H4 (cell line): ENCODE results near the gene PRKN. TPM values are rescaled to one million over a fixed set of nuclear protein-coding genes. Genes with fewer than 3 reads are reported as not detected.
"Not testable (repeated sequence)": the region's sequence is repeated elsewhere in the genome, so short reads cannot be mapped to it uniquely, and the experiment has no call there.

Source experiments
- DNase-seq: peaks from one replicate; pipeline ENCODE4 v3.0.0-alpha.2; 2015; ENCODE audit warnings: low spot score
- total RNA-seq: library from RNA; depleted of rRNA; stranded (reverse); fragments of >200 nt; shearing (Covaris generic); gene quantifications from 2 replicates; pipeline ENCODE4 v1.2.3, GENCODE V29; 2014

PRKN gene
- total RNA-seq, 1 experiment from 2014 or later = 0.19 TPM

DNA sequence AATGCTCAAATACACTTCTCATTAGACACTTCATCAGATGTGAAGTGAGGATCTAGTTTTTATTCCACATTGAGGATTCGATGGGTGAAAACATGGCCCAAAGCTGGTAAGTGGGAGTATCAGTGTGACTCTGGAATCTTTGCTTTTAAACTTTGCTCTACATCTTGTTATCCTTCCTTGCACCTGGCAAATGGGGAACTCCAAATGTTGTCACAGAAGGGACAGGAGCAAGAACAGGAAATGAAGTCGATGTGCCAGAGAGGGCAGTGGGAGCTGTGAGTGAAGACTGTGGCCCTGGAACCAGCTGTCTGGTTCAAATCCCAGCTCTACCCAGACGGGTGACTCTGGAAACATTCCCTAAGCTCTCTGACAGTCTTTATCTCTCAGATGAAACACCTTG, 1367.0 kb downstream of the PRKN start:
- no peak for DNase-seq

DNA sequence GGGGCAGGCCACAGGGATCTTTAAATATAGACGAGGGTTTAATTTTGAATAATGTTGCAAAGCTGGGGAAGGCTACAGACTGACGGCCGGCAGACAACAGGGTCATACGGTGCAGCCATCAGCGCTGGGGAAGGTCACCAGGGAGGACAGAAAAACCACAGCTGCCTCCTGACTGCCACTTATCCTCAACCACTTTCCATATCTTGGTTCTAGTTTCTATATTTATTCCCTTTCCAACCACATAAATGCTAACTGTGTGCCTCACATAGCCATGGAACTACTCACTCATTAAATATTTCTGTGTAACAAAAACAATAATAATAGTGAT, 1368.0 kb downstream of the PRKN start:
- DNase-seq = no peak

DNA sequence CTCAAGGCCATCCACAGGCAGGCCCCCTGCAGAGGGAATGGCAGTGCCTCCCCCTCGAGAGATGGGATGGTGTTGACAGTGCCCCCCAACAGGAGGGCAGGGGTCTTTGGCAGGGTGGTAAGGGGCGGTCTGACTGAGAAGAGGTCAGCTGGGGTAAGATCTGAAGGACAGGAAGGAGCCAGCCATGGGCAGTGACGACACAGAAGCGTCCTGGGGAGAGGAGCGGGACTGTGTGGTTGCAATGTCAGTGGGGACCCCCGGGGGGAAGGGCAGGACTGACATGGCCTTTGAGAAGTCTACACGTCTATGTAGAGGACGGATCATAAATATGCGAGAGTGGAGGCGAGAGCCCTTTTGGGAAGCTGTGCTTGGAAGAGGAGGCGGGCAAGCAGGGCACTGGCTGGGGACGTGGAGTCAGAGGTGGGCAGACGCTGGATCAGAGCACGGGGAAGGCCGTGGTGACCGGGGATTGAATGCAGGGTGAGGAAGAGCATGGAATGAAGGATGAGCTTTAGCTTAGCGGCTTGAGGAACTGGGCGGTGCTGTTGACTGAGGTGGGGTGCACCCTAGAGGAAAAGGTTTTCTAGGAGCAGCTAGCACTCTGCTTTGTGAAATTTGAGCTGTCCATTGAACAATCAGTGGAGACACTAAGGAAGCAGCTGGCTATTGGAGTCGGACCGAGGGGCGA, 1371.3 kb downstream of the PRKN start:
- DNase-seq = no peak

DNA sequence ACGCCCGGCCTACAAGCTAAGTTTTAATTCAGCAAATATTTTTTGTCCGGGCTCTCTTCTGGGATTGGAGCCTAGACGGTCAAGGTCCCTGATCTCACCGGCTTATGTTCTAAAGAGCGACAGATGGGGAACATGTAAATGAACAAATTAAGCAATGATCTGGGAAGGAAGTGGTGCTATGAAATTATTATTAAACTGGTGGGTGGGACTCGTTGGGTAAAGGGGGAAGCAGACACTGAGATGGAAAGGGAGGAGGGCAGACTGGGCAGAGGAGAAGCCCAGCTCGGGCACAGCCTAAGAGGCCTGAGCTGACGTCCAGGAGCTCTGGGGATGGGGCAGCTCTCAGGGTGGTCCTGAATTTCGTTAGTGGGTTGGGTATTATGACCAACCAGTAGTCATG, 1371.9 kb downstream of the PRKN start:
- no peak for DNase-seq

DNA sequence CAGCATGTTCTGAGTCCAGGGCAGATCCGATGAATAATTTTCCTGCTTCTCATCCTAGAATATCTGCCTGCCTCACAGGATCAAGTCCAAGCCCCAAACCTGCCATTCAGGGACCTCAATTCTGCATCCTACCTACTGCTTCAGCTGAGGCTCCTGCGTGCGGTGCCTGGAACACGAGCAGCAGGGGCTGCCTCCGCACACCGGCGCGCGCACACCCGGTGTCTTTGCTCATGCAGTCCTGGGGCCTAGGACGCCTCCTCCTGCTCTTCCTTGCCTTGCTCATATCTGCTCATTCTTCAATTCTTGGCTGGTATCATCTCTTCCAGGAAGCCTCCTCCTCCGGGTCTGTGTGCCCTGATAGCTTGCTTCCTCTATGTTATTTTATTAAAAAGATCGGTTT, 1372.6 kb downstream of the PRKN start:
- no peak for DNase-seq

DNA sequence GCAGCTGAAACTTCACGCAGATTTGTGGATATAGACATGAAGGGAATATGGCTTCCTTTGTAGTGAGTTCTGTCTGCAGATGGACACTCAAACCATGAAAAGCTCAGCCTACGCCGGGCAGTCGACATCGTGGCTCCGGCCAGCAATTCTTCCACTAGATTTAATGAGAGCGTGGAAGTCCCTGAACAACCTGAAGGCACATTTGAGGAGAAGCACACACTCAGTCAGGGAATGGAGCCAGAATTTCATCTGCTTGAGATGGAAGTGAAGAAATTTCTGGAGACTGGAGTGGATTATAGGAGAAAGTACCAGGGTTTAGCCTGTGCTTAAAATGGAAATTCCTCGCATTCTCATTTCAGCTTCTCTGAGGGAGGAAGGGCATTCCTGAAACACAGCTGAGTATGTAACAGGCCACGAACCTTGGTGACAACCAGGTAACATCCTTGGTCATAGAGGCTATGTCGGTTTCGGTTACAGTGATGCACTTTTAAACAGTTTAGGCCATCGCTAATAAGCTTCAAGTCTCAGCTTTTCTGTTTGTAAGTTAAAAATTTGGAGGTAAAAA, 1373.2 kb downstream of the PRKN start:
- DNase-seq = no peak

DNA sequence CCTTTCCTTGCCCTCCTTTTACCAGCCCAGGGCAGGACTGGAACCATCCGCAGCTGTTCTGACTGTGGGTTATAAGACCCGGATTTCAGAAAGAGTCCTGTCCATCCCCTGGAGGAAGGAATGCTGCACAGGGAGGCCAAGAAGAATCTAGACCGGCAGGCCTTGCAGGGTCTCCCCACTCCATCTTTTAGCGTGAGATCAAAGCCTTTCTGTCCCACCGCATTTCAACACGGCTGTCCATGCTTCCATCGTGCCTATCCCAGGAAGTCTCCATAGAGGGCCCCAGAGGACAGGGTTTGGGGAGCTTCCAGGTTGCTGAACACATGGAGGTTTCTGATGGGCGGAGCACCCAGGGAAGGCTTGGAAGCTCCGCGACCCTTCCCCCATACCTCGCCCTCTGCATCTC, 1374.4 kb downstream of the PRKN start:
- no peak for DNase-seq

DNA sequence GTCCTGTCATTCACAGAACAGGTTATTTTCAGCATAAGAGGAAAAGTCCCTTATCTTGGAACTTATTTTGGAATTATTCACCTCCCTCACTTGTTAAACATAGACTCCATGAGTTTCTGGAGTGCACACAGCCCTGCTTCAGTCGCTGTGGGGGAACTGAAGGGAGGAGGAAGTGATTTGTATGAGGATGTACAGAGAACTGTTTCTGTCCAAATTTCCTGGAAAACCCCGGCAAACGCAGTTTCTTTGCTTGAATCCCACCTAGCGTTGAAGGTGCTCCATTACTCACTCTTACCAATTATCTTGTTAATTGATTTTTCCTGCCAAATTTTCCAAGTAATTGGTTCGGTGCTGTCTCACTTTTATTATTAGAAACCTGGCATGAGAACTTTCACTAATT, 1375.7 kb downstream of the PRKN start:
- no peak for DNase-seq

DNA sequence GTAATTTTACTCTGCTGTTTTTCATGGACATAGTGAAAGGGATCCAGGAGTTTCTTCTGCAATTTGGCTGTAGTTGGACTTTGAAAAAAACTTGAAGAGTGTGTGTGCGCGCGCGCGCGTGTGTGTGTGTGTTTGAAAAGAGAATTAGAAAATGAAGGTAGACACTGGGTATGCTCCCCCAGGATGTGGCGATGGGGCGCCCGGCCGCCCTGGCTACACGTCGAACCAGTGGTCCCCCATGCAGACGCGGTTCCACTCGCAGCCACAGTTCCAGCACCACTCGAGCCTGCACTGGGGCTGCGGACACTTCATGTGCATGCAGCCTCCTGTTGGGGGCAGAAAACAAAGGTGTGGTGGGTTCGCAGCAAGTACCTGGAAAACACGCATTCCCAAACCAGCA, 1377.7 kb downstream of the PRKN start:
- no peak for DNase-seq

DNA sequence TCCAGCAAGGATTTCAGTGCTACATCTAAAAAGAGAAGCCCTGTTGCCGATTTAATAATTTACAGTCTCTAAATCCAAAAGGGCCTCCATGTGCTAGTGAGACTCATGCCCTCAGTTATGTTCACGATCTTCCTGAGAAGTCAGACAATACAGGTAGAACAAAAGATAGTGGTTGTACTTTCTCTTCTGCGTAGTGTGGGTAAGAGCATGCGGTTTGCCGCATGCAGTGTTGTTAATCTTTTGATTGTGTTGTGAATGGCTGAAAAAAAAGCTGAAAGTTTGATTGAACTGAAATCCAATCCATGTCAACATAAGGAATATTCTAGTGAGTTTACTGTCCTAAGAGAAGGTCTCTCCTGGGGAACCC, 1379.0 kb downstream of the PRKN start:
- no peak for DNase-seq

DNA sequence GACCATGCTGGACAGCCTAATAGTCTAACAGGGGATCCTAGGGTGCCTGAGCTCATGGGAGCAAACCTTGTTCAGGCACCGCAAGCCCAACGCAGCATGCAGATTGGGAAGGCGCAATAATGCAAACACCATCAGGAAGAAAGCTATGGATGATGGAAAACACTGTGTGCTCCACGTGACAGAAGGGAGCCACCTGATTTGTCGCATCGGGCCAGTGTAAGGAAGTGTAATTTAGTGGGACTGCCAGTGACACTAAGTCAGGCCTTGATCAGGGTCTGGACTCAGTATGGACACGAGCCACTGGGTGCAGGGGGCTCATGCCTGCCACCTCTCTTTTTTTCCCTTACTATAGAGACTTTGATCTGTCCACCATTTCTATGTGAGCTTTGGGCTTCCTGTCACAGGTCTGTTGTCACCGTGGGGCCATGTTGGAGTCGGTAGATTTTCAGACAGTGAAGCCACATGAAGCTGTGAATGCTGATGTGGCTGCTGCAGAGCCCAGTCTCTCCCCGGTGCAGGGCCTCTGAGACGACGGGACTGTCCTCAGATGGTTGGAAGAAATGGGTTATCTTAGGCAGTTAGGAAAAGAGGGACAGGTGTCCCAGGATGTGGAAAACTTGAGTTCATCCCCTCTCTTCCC, 1379.5 kb downstream of the PRKN start:
- DNase-seq = no peak

DNA sequence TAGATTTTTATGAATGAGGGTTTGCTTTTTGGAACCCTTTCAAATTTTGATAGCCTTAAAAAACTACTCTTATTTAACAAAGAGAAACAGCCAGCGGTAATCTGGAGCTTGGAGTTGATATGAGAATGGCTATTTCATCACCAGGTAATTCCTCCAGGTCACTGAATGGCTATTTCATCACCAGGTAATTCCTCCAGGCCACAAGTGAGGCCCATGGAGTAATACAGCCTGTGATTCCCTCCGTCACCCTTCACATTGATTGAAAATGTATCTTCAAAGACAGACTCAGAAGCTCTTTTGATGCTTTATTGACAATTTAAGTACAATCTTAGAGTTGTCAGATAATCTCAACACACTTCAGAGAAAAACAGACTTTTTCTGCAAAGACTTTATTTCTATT, 1380.4 kb downstream of the PRKN start:
- DNase-seq = no peak

DNA sequence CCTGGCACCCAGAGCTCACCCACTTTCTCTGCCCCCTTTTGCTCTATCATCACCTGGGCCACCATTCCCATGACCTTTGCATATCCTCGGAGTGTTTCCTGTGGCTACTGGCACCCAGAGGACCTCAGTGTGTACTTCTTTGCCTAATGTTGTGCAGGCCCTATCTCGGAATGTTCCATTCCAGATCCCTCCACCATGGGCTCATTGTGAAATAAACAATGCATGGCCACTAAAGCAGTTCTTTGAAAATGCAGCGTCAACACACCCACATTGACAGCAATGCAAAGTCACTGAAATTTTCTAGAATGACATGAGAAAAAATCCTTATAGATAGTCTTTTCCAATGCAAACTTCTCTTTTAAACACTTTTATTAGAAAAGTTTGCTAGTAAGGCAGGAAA, 1380.8 kb downstream of the PRKN start:
- no peak for DNase-seq

DNA sequence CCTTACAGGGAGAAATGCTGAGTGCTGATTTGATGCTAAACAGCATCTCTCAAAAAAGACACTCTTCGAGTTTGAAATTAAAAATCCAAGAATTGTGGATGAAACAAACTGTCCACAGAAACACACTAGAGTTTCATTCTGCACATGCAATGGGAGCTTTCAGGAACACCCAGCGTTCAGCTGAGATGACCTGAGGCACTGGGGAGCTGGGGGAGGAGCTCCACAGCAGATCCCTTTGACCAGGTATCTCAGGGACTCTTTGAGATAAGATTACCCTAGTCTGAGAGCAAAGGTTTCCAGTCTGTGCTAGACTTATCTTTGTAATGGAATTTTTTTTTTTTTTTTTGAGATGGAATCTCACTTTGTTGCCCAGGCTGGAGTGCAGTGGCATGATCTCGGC, 1382.9 kb downstream of the PRKN start:
- no peak for DNase-seq

DNA sequence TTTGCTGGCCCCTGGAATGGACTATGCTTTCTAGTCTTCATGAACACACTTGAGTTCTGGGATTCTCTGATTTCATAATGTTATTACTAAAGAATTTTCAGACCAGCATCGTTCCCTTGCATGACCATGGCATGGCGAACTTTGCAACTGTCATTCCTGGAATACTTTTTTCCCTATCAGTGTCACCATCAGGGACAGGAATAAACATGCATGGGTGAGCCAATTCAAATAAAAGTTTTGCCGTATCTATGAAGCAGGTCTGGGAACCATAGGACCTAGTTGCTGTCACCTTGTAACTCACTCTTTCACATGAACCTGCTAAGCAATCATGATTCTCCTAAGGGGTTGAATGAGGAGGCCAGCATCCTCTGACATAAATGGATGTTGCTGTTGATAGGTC, 1385.5 kb downstream of the PRKN start:
- no peak for DNase-seq

DNA sequence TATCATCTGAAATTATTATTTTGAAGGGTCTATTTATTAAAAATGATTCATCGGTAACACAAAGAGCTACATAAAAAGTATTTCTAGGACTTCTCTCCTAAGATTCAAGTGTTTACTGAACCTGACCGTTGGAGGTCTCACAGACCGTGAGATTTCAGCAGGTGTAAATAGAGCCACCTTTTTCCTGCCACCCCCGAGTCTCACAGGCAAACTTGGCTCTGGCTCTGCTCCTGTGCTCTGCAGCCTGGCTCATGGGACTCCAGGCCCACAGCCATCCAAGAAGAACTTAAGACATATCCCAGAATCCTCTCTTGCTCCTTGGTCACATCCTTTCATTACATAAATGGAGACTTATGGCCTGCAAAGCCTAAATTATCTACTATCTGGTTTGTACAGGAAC, 1385.9 kb downstream of the PRKN start:
- DNase-seq = no peak

DNA sequence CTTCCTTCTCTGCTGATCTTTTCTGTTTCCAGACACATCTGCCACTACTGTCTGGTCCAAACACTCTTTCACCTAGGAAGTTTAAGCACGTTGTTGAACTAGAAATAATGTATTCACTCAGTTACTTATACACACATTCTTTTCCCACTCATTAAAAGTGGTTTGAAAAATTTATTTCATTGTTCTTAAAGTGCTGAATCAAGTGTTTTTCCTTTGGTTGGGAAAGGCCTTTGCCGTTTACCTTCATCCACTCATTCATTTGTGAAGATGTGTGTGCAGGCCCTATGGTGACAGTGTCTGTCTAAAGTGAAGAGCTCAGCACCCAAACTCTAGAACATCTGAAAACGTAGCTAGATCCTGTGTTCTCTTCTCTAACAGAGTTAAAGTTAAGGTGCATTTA, 1389.6 kb downstream of the PRKN start:
- DNase-seq = no peak

DNA sequence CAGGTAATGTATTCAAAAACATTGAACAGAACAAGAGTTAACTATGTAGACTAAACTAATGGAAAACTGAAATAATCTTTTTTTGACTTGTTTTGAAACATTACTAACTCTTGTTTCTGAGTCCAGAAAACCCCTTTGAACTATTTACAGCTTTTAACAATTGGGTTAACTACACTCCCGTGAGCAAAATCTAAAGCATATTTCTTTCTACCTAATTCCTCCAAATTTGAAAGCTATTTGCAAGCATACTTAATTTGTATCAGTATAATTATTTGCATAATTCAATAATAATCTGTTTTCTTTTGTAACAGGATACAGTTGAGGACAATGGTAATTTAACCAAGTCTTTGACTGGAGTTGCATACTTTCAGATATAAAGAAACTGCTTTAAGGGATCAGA, 1391.1 kb downstream of the PRKN start:
- no peak for DNase-seq

DNA sequence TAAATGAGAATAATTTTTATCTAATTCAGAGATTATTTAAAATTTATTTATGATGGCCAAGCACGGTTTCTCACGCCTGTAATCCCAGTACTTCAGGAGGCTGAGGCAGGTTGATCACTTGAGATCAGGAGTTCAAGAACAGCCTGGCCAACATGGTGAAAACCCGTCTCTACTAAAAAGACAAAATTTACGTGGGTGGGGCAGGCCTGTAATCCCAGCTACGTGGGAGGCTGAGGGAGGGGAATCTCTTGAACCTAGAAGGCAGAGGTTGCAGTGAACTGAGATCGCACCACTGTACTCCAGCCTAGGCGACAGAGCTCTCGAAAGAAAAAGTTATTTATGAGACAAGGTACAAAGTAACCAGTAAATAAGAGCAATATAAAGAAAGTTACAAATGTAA, 1394.2 kb downstream of the PRKN start:
- DNase-seq = no peak

DNA sequence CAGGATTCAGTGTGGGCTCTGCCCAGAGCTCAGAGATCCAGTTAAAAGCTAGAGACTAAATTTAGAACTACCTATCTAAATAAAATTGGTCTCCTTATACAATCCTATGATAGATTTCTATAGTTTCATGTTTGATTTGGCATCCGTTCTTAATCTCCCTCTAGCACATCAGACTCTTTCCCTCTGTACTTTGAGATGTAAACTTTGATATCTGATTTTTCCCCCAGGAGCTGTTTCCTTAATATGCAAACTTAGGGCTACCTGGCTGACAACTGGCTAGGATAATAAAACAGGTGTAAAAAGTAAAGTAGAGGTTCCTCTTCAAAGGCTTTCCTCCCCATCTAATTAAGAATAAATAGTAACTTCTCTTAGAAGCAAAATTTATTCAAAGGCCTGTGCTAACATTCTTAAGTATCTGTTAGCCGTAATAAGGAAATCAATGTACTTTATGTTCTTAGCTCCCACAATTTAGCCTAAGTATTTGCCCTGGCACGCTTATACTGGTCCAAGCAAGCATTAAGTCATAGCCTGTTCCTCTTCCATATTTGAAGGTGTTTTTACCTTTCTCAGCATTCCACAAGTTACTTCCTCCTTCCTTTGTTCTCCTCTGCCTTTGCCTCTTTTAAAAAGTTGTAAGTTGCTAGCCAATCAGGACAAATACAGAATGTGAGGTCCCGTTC, 1396.0 kb downstream of the PRKN start:
- not testable (repeated sequence) for DNase-seq

DNA sequence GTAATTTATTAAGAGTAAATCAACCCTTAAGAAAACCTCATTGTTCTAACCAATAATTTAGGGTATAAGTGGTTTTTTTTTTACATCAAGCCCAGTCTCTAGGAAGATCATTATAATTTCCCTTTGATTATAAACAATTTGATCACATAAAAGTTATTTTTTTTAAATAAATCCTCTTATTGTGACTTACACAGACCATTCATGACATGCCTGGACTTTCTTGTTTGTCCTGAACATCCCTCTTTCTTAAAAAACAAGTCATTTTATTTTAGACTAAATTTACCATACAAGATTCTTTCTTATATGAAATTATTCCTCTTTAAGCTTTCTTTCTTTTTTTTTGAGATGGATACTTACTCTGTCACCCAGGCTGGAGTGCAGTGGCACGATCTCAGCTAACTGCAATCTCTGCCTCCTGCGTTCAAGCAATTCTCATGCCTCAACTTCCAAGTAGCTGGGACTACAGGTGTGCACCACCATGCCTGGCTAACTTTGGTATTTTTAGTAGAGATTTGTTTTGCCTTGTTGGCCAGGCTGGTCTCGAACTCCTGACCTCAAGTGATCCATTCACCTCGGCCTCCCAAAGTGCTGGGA, 1400.1 kb downstream of the PRKN start:
- DNase-seq = no peak

DNA sequence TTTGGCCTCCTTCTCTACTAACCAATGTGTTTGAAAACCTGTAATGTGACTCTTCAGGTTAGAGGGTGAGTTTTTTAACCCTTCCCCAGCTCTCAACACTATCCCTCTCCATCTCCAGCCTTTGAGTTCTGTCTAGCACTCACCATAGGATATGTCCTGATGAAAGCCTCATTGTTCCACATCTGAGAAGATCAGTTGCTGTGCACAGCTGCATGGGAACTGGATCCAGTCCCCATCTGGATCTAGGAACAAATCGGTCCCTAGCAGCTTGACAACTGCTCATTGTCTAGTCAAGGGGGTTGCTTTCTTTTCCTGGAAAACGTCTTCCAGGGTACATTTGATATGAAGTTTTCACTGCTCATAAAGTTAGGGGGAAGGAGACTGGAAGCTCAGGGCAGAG, 1408.3 kb downstream of the PRKN start:
- DNase-seq = no peak

DNA sequence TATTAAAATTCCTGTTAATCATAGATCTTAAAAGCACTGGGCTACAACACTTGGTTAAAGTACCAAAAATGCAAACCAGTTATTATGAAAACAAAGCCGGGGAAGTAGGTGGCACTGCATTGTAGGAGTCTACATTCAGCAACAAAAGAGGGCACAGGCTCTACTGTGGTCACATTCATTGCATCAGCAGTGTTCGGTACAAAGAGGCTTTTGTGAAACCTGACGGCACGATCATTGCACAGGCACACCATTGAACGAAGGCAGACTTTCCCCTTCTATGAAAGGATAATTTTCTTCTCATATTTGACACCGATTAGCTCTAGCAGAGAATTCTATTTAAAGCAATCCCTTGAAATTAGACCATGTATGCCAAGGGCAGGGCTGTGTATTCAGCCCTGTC, 1409.1 kb downstream of the PRKN start:
- DNase-seq = no peak
